Activated CD4-positive, alpha-beta T cell treated with anti-CD3 and anti-CD28 coated beads, Interleukin-10, Interleukin-2, amounts not matched to agents 100 ng/mL and 50 ng/mL, durations not matched to agents 16 hours and 8 hours (primary cell): ENCODE measurements around the gene SLC66A2.
A peak's percentile ranks its signal among the peaks of the same experiment; 100 is the strongest.

Source experiments
- DNase-seq: peaks from one replicate; pipeline ENCODE4 v3.0.0-alpha.2; 2020

The SLC66A2 gene

GRCh38 chr18:79917169-79917852 is 34.1 kb downstream of the SLC66A2 start:
- no peak for DNase-seq

GRCh38 chr18:79916546-79917168 is 34.8 kb downstream of the SLC66A2 start:
- no peak for DNase-seq

GRCh38 chr18:79916128-79916494 is 35.3 kb downstream of the SLC66A2 start:
- DNase-seq, result no peak

GRCh38 chr18:79915161-79916127 is 36.0 kb downstream of the SLC66A2 start:
- no peak for DNase-seq

GRCh38 chr18:79914614-79915160 is 36.8 kb downstream of the SLC66A2 start:
- DNase-seq, result no peak

- no peak for DNase-seq
These were observed 38.2 kb downstream of the SLC66A2 start for GRCh38 chr18:79912994-79913831.

GRCh38 chr18:79912409-79912991 is 39.0 kb downstream of the SLC66A2 start:
- DNase-seq, result peak; percentile 18

- no peak for DNase-seq
These were observed 39.8 kb downstream of the SLC66A2 start for GRCh38 chr18:79911344-79912270.

- no peak for DNase-seq
These were observed 40.7 kb downstream of the SLC66A2 start for GRCh38 chr18:79910563-79911343.

GRCh38 chr18:79906706-79907105 is 44.7 kb downstream of the SLC66A2 start:
- no peak for DNase-seq

- peak; percentile 7 for DNase-seq
These were observed 45.5 kb downstream of the SLC66A2 start for GRCh38 chr18:79905993-79906392.

GRCh38 chr18:79905389-79905911 is 46.0 kb downstream of the SLC66A2 start:
- DNase-seq, result no peak

GRCh38 chr18:79904357-79905147 is 46.9 kb downstream of the SLC66A2 start:
- no peak for DNase-seq

GRCh38 chr18:79903787-79904356 is 47.6 kb downstream of the SLC66A2 start:
- DNase-seq, result no peak

- no peak for DNase-seq
These were observed 48.3 kb downstream of the SLC66A2 start for GRCh38 chr18:79903071-79903635.

- no peak for DNase-seq
These were observed 48.8 kb downstream of the SLC66A2 start for GRCh38 chr18:79902640-79903039.

GRCh38 chr18:79902075-79902474 is 49.4 kb downstream of the SLC66A2 start:
- DNase-seq, result no peak

- no peak for DNase-seq
These were observed 49.8 kb downstream of the SLC66A2 start for GRCh38 chr18:79901665-79902064.
